GM21528 (cell line): ENCODE data around the gene RPL21.
"Not testable (repeated sequence)": the region's sequence is repeated elsewhere in the genome, so short reads cannot be mapped to it uniquely, and the experiment has no call there.

Experiments
- ATAC-seq: cut with Tn5 transposase; IDR thresholded peaks from one replicate; pipeline ENCODE4 v1.9.1; 2021; ENCODE audit warnings: mild to moderate bottlenecking, moderate library complexity; ENCODE audit not compliant: unreplicated experiment, low FRiP score

Gene RPL21

GRCh38 chr13:27251166-27252091 lies at the start of gene RPL21:
Gene RPL21 (plus strand): TSS chr13:27251558. CDS start chr13:27253777, 2,219 bp downstream.
- ATAC-seq, result peak; percentile 96

GRCh38 chr13:27201661-27202060 lies 49.7 kb upstream of the RPL21 start:
- no peak for ATAC-seq

DNA sequence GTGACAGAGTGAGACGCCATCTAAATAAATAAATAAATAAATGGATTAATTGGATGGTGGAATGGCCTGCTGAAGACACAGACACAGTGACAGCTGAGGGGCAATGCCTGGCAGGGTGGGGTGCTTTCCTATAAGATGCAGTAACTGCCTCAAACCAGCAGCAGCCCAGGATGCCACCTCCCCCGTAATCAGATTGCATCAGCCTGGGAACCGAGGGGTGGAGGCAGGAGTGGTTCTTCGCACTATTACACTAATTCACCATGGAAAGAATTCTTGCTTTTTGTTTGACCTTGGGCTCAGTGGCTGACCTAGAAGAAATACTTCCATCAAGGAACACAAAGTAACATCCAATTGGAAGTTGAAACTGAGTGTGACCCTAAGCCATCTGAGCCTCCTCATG lies 48.2 kb upstream of the RPL21 start:
- ATAC-seq, result no peak

DNA sequence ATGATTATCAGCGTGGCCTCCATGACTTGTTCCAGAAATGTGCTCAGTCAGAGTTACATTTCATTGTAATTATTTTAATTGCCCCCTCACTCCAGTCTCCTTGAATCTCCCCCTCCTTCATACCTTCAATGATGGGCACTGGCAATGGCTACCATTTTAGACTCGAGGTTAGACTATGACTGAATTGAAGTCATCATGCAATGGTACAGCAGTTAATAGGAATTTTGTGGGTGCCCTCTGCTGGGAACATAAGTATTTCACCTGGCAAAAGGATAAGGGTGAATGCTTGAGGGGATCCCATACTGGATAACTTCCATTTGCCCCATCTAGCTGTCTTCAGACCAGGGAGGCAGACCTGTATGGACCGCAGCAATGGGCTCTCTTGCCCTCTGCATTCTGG lies 47.5 kb upstream of the RPL21 start:
- no peak for ATAC-seq

- no peak for ATAC-seq
Measured at GRCh38 chr13:27208514-27208913, 42.8 kb upstream of the RPL21 start.

GRCh38 chr13:27211271-27211670 lies 40.1 kb upstream of the RPL21 start:
- ATAC-seq, result no peak

- no peak for ATAC-seq
Measured at GRCh38 chr13:27211771-27212364, 39.5 kb upstream of the RPL21 start.

- not testable (repeated sequence) for ATAC-seq
Measured at GRCh38 chr13:27213386-27213785, 38.0 kb upstream of the RPL21 start.

- not testable (repeated sequence) for ATAC-seq
Measured at GRCh38 chr13:27217791-27218190, 33.6 kb upstream of the RPL21 start.

DNA sequence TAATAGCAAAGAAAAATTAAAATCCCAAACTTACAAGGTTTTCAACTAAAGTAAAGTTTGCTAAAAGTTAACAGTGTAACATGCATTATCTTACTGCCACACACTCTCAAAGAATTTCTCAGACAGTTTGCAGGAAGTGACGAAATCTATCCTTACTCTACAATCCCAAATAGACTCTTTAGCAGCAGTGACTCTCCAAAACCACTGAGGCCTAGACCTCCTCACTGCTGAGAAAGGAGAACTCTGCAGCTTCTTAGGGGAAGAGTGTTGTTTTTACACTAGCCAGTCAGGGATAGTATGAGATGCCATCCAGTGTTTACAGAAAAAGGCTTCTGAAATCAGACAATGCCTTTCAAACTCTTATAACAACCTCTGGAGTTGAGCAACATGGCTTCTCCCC lies 32.5 kb upstream of the RPL21 start:
- not testable (repeated sequence) for ATAC-seq

DNA sequence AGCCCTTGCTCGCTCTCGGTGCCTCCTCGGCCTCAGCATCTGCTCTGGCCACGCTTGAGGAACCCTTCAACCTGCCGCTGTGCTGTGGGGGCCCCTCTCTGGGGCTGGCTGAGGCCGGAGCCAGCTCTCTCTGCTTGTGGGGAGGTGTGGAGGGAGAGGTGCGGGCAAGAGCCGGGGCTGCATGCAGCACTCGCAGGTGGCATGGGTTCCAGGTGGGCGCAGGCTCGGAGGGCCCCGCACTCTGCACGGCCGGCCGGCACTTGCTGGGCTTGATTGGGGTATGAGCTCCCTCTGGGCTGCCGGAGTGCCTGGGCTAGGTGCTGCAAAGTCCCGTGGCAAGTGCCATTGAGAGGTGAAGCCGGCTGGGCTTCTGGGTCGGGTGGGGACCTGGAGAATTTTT lies 31.7 kb upstream of the RPL21 start:
- ATAC-seq, result no peak

DNA sequence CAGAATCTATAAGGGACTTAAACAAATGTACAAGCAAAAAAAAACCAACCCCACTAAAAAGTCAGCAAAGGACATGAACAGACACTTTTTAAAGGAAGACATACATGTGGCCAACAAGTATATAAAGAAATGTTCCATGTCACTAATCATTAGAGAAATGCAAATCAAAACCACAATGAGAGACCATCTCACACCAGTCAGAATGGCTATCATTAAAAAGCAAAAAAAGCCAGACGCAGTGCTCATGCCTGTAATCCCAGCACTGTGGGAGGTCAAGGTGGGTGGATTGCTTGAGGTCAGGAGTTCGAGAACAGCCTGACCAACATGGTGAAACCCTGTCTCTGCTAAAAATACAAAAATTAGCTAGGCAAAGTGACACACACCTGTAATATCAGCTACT lies 29.3 kb upstream of the RPL21 start:
- ATAC-seq, result peak; percentile 64

- no peak for ATAC-seq
Measured at GRCh38 chr13:27226991-27227390, 24.4 kb upstream of the RPL21 start.

- ATAC-seq, result no peak
Measured at GRCh38 chr13:27228131-27228530, 23.2 kb upstream of the RPL21 start.

- no peak for ATAC-seq
Measured at GRCh38 chr13:27229642-27230041, 21.7 kb upstream of the RPL21 start.

DNA sequence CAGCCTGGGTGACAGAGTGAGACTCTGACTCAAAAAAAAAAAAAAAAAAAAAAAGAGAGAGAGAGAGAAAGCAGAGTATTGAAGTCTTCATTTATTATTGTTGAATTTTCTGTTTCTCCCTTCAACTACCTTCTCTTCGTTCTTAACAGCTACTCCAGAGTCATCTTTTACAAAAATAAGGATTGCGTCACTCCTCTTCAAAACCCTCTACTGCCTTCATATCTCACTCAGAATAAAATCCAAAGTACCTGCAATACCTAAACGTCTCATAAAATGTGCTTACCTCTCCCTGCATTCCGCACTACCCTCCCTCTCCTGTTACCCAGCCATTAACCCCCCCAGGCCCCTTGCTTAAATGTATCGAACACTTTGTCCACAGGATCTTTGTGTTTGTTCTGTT lies 17.4 kb upstream of the RPL21 start:
- ATAC-seq, result no peak

GRCh38 chr13:27236478-27236877 lies 14.9 kb upstream of the RPL21 start:
- no peak for ATAC-seq

DNA sequence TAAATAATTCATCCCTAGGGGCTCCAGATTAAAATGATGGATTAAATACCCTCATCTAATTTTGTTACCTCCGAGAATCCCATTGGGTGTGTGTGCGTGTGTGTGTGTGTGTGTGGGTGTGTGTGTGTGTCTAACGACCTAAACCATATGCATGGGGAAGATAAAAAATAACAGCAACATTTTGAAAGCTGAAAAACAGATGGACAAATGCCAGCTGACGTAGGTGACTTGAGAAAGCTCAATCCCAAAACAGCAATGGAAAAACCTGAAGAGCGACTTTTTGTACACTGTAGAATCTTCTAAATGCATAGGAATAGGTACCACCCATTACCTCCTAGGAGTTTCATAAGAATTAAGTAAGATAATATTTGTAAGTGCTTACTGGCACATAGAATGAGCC lies 8.7 kb upstream of the RPL21 start:
- ATAC-seq, result no peak

DNA sequence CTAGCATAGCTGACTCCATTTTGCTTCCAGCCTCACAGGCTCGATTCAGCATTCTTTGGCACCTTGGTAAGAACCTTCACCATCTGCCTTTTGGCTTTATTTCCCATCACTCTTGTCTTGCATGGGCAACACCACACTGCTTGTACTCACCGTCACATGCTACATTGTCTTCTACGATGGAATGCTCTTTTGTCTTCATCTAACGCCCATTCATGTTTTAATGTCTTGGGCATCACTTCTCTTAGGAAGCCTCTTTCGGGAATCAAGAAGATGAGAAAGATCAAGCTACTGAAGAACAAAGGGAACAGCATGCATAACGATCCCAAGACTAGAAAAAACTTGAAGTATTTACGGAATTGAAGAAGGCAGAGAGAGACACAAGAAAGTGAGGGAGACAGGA lies 5.7 kb upstream of the RPL21 start:
- no peak for ATAC-seq

DNA sequence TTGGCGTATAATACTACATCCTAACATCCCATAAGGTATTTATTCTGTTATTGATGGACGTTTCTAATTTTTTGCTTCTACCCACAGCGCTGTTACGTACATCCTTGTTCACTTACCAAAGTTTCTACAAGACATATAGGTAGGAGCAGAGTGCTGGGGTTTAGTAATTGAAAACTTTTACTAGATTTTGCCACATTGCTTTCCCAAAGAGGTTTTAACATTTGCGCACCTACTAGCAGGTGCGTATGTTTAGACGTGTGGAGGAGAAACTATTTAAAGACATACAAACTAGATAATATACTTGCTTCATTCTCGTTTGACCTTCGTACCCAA lies 559 bp upstream of the RPL21 start:
- ATAC-seq, result peak; percentile 20

DNA sequence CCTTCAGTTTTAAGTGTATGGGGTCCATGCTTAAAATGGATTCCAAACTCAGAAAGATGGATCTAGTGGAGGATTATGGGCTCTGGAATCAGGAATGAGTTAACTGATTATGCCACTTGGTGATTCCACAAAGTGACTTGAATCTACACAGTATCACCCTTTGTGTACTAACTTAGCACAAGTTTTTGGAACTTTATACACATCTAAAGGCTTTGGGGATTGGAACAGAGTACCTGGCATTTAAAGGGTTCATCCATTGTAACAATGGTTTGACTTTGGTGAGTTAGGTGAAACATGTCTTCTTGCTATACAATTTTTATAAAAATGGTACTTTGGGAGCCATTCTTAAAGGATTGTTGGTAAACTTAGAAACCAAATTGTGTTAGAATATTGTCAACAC lies 1.1 kb downstream of the RPL21 start:
- ATAC-seq, result no peak

GRCh38 chr13:27257233-27257568 lies 5.8 kb downstream of the RPL21 start:
- ATAC-seq, result no peak
